Mammary epithelial cell (primary cell): ENCODE results near the gene MBP.

Experiments used
- CTCF ChIP-seq, 2 donors: IDR thresholded peaks in 1 of 2; conservative IDR thresholded peaks in 1 of 2; 2 replicates each; pipeline ENCODE4 v1.5.1; 2011 to 2012; ENCODE audit warnings: inconsistent platforms in 2 of 2, low read length in 2 of 2, mild to moderate bottlenecking in 2 of 2, control low read depth in 1 of 2, low read depth in 1 of 2; ENCODE audit not compliant: insufficient read depth in 1 of 2; ENCODE audit errors: extremely low read depth in 1 of 2
- EZH2 ChIP-seq: IDR thresholded peaks from 2 replicates; pipeline ENCODE4 v1.6.1; 2012; ENCODE audit warnings: low read length, inconsistent platforms, borderline replicate concordance

GRCh38 chr18:77087393-77088141, 45.0 kb downstream of the MBP start:
- no peak for TF ChIP-seq CTCF (conservative IDR thresholded peaks at IDR 0.05 in 1 of 2, IDR thresholded peaks at IDR 0.05 in 1 of 2; ENCODE audit: extremely low read depth in 1 of 2, insufficient read depth in 1 of 2, low read depth in 1 of 2, low read length in 2 of 2)
- TF ChIP-seq EZH2 = no peak
